GM20000 (cell line): Measurements from ENCODE around the gene FNDC7.
"Not testable (repeated sequence)": the region's sequence is repeated elsewhere in the genome, so short reads cannot be mapped to it uniquely, and the experiment has no call there.

Experiments
- DNase-seq: peaks from one replicate; pipeline ENCODE4 v3.0.0; 2012; ENCODE audit warnings: low spot score
- TF ChIP-seq, protein P1 (sequence below): IDR thresholded peaks from 2 replicates; pipeline ENCODE4 v1.5.1; 2012; ENCODE audit warnings: mild to moderate bottlenecking, control low read depth; ENCODE audit errors: extremely low read depth, missing control alignments

Gene FNDC7, protein sequence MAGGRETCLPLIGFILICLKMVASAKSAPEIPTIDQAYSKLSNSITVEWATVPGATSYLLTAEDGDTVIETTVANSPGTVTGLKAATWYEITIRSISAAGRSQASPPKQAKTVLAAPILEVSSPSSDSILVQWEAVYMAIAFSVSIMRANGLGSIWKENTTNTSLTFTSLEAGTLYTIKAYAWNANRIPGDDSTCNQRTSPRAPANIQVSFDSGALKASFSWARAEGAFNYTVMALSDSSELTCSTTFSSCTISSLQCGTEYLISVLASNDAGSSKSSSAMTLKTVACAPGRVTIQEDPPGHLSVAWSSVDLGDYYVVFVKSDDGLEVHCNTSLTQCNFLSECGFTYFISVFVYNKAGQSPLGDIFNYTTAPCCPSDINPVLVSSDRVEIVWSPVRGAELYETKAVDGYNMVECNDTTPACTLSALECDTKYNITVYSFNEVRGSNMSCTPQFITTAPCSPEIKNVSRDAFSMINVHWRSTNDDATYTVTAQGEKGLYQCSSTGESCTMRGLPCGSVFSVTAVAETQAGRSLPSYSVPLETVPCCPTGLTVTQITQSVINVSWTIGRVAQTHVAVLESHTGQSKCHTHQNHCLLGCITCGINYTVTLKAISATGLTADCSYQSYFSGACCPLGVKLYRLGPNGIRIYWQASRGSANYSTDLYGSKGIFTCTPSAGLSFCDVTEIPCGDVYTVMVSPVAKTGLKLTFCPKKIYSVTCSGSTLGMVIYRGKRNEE

DNA sequence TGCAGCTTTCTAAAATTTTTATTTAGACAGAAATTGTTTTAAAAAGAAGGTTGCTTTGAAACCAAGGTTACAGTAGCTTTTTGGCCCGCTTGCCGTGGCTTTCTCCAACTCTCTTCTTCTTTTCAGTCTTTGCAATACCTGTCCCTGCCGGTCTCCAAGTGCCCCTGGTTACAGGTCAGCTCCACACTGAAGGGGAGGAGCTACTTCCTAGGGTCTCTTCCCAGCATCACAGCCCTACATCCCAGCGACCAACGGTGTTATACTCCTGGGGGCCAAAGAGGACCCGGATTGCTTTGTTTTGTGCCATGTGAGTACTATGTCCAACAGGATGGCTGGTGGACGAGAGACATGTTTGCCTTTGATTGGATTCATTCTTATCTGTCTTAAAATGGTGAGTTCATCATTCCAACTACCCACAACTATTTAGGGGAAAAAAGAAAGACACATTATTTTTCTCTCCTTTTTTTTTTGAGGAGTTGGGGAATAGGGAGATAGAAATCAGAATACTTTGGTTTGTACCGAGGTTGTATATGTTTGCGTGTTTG is at the start of gene FNDC7:
TSS of gene FNDC7 (plus strand) at position 303 of the 545 bp plus-strand sequence. CDS start at position 329, 26 bp downstream.
- no peak for DNase-seq

DNA sequence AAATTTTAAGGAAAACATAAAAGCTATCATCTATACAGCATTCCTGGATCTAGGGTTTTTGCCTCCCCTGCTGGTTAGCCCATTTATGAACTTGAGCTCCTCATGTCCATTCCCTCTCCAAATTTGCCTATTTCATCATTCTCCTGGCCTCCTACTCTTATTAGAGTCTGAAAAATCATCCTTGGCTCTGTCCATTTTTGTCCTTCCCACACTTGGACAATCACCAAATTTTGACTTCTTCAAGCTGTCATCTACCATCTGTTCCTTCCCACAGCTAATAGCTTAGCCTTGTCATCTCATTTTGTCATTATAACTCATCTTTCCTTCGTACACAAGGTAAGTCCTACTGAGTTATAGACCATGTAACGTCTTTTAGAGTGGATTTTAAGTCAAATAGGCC is 49.6 kb upstream of the FNDC7 start:
- TF ChIP-seq, protein P1, sequence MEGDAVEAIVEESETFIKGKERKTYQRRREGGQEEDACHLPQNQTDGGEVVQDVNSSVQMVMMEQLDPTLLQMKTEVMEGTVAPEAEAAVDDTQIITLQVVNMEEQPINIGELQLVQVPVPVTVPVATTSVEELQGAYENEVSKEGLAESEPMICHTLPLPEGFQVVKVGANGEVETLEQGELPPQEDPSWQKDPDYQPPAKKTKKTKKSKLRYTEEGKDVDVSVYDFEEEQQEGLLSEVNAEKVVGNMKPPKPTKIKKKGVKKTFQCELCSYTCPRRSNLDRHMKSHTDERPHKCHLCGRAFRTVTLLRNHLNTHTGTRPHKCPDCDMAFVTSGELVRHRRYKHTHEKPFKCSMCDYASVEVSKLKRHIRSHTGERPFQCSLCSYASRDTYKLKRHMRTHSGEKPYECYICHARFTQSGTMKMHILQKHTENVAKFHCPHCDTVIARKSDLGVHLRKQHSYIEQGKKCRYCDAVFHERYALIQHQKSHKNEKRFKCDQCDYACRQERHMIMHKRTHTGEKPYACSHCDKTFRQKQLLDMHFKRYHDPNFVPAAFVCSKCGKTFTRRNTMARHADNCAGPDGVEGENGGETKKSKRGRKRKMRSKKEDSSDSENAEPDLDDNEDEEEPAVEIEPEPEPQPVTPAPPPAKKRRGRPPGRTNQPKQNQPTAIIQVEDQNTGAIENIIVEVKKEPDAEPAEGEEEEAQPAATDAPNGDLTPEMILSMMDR = no peak
- DNase-seq = no peak

More for the DNA sequence above, at the start of gene FNDC7:
- TF ChIP-seq, protein P1 = no peak

DNA sequence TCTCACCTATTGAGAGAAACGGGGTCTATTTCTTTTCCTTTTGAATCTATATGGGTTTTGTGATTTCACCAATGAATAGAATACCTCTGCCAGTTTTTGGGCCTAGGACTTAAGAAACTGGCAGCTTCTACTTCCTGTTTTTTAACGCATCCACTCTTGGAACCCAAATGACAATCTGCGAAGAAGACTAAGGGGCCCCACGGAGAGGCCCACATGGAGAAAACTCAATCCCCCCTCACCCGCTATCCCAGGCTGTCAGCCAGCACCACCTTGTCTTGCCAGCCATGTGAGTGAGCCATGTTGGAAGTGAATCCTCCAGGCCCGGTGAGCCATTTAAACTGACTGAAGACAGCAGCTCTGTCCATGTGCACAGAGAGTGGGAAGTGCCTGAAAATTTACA is 48.2 kb upstream of the FNDC7 start:
- TF ChIP-seq, protein P1 = no peak

DNA sequence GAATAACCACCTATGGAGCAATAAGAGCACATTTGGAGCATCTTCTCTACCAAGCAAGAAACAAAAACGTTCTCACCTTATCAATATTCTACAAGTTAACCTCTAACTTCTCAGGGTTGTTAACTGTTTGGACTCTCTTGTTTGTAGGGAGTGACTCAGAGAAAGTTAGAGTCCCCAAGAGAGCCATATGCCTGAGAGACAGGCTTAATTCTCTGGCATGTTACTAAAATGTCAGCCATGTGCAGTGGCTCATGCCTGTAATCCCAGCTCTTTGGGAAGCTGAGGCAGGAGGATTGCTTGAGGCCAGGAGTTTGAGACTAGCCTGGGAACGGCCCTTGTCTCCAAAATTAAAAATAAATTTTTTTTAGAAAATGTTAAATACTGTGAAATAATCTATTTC is 47.6 kb upstream of the FNDC7 start:
- DNase-seq = no peak
- TF ChIP-seq, protein P1 = no peak

More for the DNA sequence above, 48.2 kb upstream of the FNDC7 start:
- no peak for DNase-seq

DNA sequence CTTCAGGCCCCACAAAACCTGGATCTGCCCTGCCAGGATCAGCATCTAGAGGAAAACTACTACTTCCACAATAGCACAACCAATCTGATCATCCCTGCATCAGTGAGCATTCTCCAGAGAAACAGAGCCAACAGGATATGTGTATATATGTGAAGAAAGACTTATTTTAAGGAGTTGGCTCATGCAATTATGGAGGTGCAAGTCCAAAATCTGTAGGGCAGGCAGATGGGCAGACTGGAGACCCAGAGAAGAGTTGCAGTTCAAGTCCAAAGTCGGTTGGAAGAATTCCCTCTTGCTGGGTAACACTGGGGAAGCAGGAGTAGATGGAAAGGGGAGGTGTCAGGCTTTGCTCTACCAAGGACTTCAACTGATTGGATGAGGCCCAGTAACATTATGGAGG is 46.9 kb upstream of the FNDC7 start:
- DNase-seq = no peak
- TF ChIP-seq, protein P1 = no peak

DNA sequence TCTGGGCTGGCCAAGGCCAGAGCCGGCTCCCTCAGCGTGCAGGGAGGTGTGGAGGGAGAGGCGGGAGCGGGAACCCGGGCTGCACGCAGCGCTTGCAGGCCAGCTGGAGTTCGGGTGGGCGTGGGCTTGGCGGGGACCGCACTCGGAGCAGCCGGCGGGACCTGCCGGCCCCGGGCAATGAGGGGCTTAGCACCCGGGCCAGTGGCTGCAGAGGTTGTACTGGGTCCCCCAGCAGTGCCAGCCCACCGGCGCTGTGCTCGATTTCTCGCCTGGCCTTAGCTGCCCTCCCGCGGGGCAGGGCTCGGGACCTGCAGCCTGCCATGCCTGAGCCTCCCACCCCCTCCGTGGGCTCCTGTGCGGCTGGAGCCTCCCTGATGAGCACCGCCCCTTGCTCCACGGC is 45.3 kb upstream of the FNDC7 start:
- not testable (repeated sequence) for DNase-seq

DNA sequence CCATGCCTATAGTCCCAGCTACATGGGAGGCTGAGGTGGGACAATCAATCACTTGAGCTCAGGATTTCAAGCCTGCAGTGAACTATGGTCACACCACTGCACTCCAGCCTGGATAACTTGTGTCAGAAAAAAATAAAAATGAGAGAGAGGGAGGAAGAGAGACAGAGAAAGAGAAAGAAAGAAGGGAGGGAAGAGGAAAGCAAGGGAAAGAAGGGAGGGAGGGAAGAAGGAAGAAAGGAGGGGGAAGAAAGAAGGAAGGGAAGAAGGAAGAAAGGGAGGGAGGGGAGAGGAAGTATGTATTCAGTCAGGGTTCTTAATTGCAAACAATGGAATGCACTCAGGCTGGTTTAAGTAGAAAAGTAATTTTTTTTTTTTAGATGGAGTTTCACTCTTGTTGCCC is 43.9 kb upstream of the FNDC7 start:
- DNase-seq = no peak
- TF ChIP-seq, protein P1 = no peak
